H1 (cell line): Measurements from ENCODE around the gene MSANTD2. TPM values are rescaled to one million over a fixed set of nuclear protein-coding genes. Genes with fewer than 3 reads are reported as not detected.

ENCODE experiments used
- CTCF ChIA-PET: fragments of 300-600 bp; sonication (Branson Sonifier 250); formaldehyde crosslinking; loops from one replicate; lab custom pipeline; 2021; ENCODE audit not compliant: partially characterized antibody; lab: Charles Lee
- POLR2A ChIA-PET: fragments of 300-600 bp; sonication (Branson Sonifier 250); formaldehyde crosslinking; loops from one replicate; lab custom pipeline; 2021; ENCODE audit warnings: inconsistent platforms; ENCODE audit not compliant: partially characterized antibody; lab: Charles Lee
- DNase-seq, 2 experiments: peaks; one replicate each; pipeline versions ENCODE4 v3.0.0 to v3.0.0-alpha.2; 2010 to 2022; ENCODE audit warnings: low spot score in 2 of 2, low read depth in 1 of 2, mixed read lengths in 1 of 2
- FAIRE-seq: peaks from 2 replicates; lab custom pipeline; 2011; peaks lifted over from hg19 to GRCh38; lab: Jason Lieb, UNC
- H2AFZ ChIP-seq: 2 replicates; pipeline ENCODE4 v1.8.1; 2012; ENCODE audit warnings: low read length, inconsistent platforms
- H2AK5ac ChIP-seq: 2 replicates; pipeline ENCODE4 v1.6.1; 2013; ENCODE audit warnings: low read depth, low read length
- H2BK120ac ChIP-seq: replicated peaks from 2 replicates; pipeline ENCODE3; 2013; ENCODE audit warnings: low read depth, low read length, inconsistent platforms
- H2BK12ac ChIP-seq: 2 replicates; pipeline ENCODE4 v1.6.1; 2013; ENCODE audit warnings: low read depth, low read length
- H2BK15ac ChIP-seq: 2 replicates; pipeline ENCODE4 v1.6.1; 2013; ENCODE audit warnings: low read length
- H2BK20ac ChIP-seq: 2 replicates; pipeline ENCODE4 v1.6.1; 2013; ENCODE audit warnings: low read length
- H2BK5ac ChIP-seq: 2 replicates; pipeline ENCODE4 v1.6.1; 2013; ENCODE audit warnings: low read depth, low read length
- H3K14ac ChIP-seq: 2 replicates; pipeline ENCODE4 v1.6.1; 2013; ENCODE audit warnings: inconsistent platforms; ENCODE audit not compliant: insufficient read length
- H3K18ac ChIP-seq: 2 replicates; pipeline ENCODE4 v1.6.1; 2013; ENCODE audit warnings: low read length; ENCODE audit errors: extremely low read depth
- H3K23ac ChIP-seq: 2 replicates; pipeline ENCODE4 v1.6.1; 2013; ENCODE audit warnings: inconsistent platforms; ENCODE audit not compliant: insufficient read length
- H3K23me2 ChIP-seq: 2 replicates; pipeline ENCODE4 v1.6.1; 2013; ENCODE audit warnings: low read depth, low read length
- H3K27ac ChIP-seq: 2 replicates; pipeline ENCODE4 v1.6.1; 2011; ENCODE audit warnings: low read depth, low read length, inconsistent platforms
- H3K27me3 ChIP-seq, 4 experiments: replicated peaks in 1 of 4; 1 replicate in 1 of 4; 2 replicates in 3 of 4; pipeline versions ENCODE4 v1.6.1 to v1.8.1; 2011 to 2013; ENCODE audit warnings: low read length in 3 of 4, mild to moderate bottlenecking in 3 of 4, inconsistent platforms in 2 of 4, mixed read lengths in 2 of 4, moderate library complexity in 1 of 4; ENCODE audit not compliant: control insufficient read depth in 3 of 4, insufficient read depth in 3 of 4; ENCODE audit errors: extremely low read depth in 1 of 4
- H3K36me3 ChIP-seq, 4 experiments: 2 replicates each; pipeline versions ENCODE4 v1.6.1 to v1.8.1; 2011 to 2013; ENCODE audit warnings: mild to moderate bottlenecking in 4 of 4, low read length in 3 of 4, moderate library complexity in 2 of 4, control low read depth in 1 of 4, inconsistent platforms in 1 of 4; ENCODE audit not compliant: insufficient read depth in 4 of 4, control insufficient read depth in 2 of 4
- H3K4ac ChIP-seq: replicated peaks from 2 replicates; pipeline ENCODE3; 2013; ENCODE audit warnings: low read length, low read depth, mixed read lengths, inconsistent platforms; ENCODE audit not compliant: insufficient read length
- H3K4me1 ChIP-seq, 4 experiments: replicated peaks in 1 of 4; 1 replicate in 1 of 4; 2 replicates in 3 of 4; pipeline versions ENCODE4 v1.6.1 to v1.8.1; 2011 to 2013; ENCODE audit warnings: low read length in 3 of 4, inconsistent platforms in 2 of 4, mixed read lengths in 1 of 4; ENCODE audit not compliant: insufficient read depth in 4 of 4, control insufficient read depth in 3 of 4
- H3K4me2 ChIP-seq, 2 experiments: 2 replicates each; pipeline versions ENCODE4 v1.6.1 to v1.8.1; 2011 to 2013; ENCODE audit warnings: low read depth in 2 of 2, low read length in 2 of 2, control low read depth in 1 of 2, inconsistent platforms in 1 of 2, mild to moderate bottlenecking in 1 of 2; ENCODE audit not compliant: insufficient read depth in 1 of 2
- H3K4me3 ChIP-seq, 4 experiments: fragments of 200-600, 300-600 bp in 1 of 4; sonication (generic), shearing (Covaris generic), sonication (Bioruptor Twin) in 1 of 4; 2 replicates each; pipeline versions ENCODE4 v1.5.1 to v1.8.1; 2011 to 2016; ENCODE audit warnings: low read length in 4 of 4, low read depth in 3 of 4, control low read depth in 2 of 4, inconsistent platforms in 2 of 4, mild to moderate bottlenecking in 2 of 4, mixed read lengths in 1 of 4, moderate library complexity in 1 of 4; ENCODE audit not compliant: insufficient read depth in 2 of 4; ENCODE audit errors: extremely low read depth in 1 of 4
- H3K56ac ChIP-seq: replicated peaks from 2 replicates; pipeline ENCODE3; 2013; ENCODE audit warnings: low read depth, mild to moderate bottlenecking, mixed read lengths, low read length, inconsistent platforms; ENCODE audit not compliant: insufficient read length
- H3K79me1 ChIP-seq: 2 replicates; pipeline ENCODE4 v1.6.1; 2013; ENCODE audit warnings: low read depth, low read length, control low read depth
- H3K79me2 ChIP-seq, 2 experiments: 2 replicates each; pipeline versions ENCODE4 v1.6.1 to v1.8.1; 2012 to 2013; ENCODE audit warnings: low read length in 2 of 2, mild to moderate bottlenecking in 2 of 2, inconsistent platforms in 1 of 2; ENCODE audit not compliant: insufficient read depth in 2 of 2, control insufficient read depth in 1 of 2
- H3K9ac ChIP-seq, 4 experiments: replicated peaks in 1 of 4; 1 replicate in 1 of 4; 2 replicates in 3 of 4; pipeline versions ENCODE4 v1.6.1 to v1.8.1; 2011 to 2013; ENCODE audit warnings: low read depth in 3 of 4, low read length in 3 of 4, control low read depth in 2 of 4, mild to moderate bottlenecking in 2 of 4, moderate library complexity in 2 of 4, inconsistent platforms in 1 of 4; ENCODE audit errors: extremely low read depth in 1 of 4
- H3K9me3 ChIP-seq, 2 experiments: 2 replicates each; pipeline versions ENCODE4 v1.6.1 to v1.8.1; 2012 to 2013; ENCODE audit warnings: mild to moderate bottlenecking in 2 of 2, moderate library complexity in 2 of 2, control low read depth in 1 of 2, inconsistent platforms in 1 of 2, low read depth in 1 of 2, low read length in 1 of 2, mixed read lengths in 1 of 2; ENCODE audit not compliant: insufficient read depth in 2 of 2
- H4K20me1 ChIP-seq, 2 experiments: replicated peaks in 1 of 2; 2 replicates each; pipeline versions ENCODE3 to v1.8.1; 2011 to 2013; ENCODE audit warnings: inconsistent platforms in 2 of 2, low read length in 2 of 2, mild to moderate bottlenecking in 1 of 2; ENCODE audit not compliant: insufficient read depth in 2 of 2, control insufficient read depth in 1 of 2
- H4K5ac ChIP-seq: 2 replicates; pipeline ENCODE4 v1.6.1; 2013; ENCODE audit warnings: low read length, low read depth, mixed read lengths, inconsistent platforms; ENCODE audit not compliant: insufficient read length
- H4K8ac ChIP-seq: 2 replicates; pipeline ENCODE4 v1.8.0; 2013; ENCODE audit warnings: mild to moderate bottlenecking, moderate library complexity, low read length, inconsistent platforms; ENCODE audit not compliant: insufficient read depth; ENCODE audit errors: extremely low read depth
- H4K91ac ChIP-seq: replicated peaks from 2 replicates; pipeline ENCODE3; 2013; ENCODE audit warnings: low read length, mixed read lengths, inconsistent platforms; ENCODE audit not compliant: insufficient read length
- EP300 ChIP-seq, 2 experiments: IDR thresholded peaks; 1 replicate in 1 of 2; 2 replicates in 1 of 2; pipeline ENCODE4 v1.6.1; 2011 to 2012; ENCODE audit warnings: low read depth in 2 of 2, low read length in 2 of 2, mild to moderate bottlenecking in 2 of 2, borderline replicate concordance in 1 of 2, inconsistent platforms in 1 of 2, moderate library complexity in 1 of 2
- EZH2 ChIP-seq: fragments of 200-600 bp; sonication (generic); IDR thresholded peaks from 2 replicates; pipeline ENCODE4 v1.7.1; 2012; ENCODE audit warnings: low read depth, mild to moderate bottlenecking, moderate library complexity, low read length, inconsistent platforms; ENCODE audit not compliant: severe bottlenecking
- FOSL1 ChIP-seq: IDR thresholded peaks from 2 replicates; pipeline ENCODE4 v1.6.1; 2011; ENCODE audit warnings: mild to moderate bottlenecking, low read depth, low read length, moderate library complexity; ENCODE audit not compliant: insufficient read depth
- GTF2F1 ChIP-seq: IDR thresholded peaks from 2 replicates; pipeline ENCODE4 v1.6.1; 2012; ENCODE audit warnings: low read depth, low read length, improper control_type of control experiment, borderline replicate concordance
- KDM4A ChIP-seq: IDR thresholded peaks from one replicate; pipeline ENCODE4 v1.7.1; 2012; ENCODE audit warnings: low read depth, mild to moderate bottlenecking, moderate library complexity, low read length, inconsistent platforms; ENCODE audit not compliant: severe bottlenecking
- MAX ChIP-seq: IDR thresholded peaks from 2 replicates; pipeline ENCODE4 v1.6.1; 2012; ENCODE audit warnings: inconsistent platforms
- POLR2AphosphoS5 ChIP-seq: IDR thresholded peaks from 2 replicates; pipeline ENCODE4 v1.6.1; 2011; ENCODE audit warnings: low read depth, low read length
- POU5F1 ChIP-seq: IDR thresholded peaks from 2 replicates; pipeline ENCODE4 v1.6.1; 2011; ENCODE audit warnings: low read depth, mild to moderate bottlenecking, low read length, moderate library complexity
- SAP30 ChIP-seq: fragments of 300-600 bp; sonication (generic); IDR thresholded peaks from 2 replicates; pipeline ENCODE4 v1.7.1; 2012; ENCODE audit warnings: low read length, moderate library complexity, mild to moderate bottlenecking, inconsistent platforms; ENCODE audit not compliant: insufficient read depth, insufficient replicate concordance
- SIRT6 ChIP-seq: IDR thresholded peaks from one replicate; pipeline ENCODE4 v1.7.1; 2012; ENCODE audit warnings: low read length, inconsistent platforms
- SUZ12 ChIP-seq: fragments of 200-600 bp; sonication (generic); IDR thresholded peaks from 2 replicates; pipeline ENCODE4 v1.6.1; 2012; ENCODE audit warnings: mild to moderate bottlenecking, inconsistent platforms, low read length, moderate library complexity, mixed read lengths
- TCF12 ChIP-seq: IDR thresholded peaks from 2 replicates; pipeline ENCODE4 v1.6.1; 2011; ENCODE audit warnings: low read depth, mild to moderate bottlenecking, low read length
- WGBS, 2 experiments: shearing (Covaris generic) in 1 of 2; methylation state at CpG; one replicate each; pipeline versions ENCODE4 v1.1.6 to v1.1.7; 2013 to 2015; ENCODE audit warnings: low lambda C conversion rate in 2 of 2, mixed read lengths in 2 of 2, inconsistent platforms in 1 of 2, low coverage in 1 of 2, missing lambda C conversion rate in 1 of 2; ENCODE audit not compliant: insufficient replicate concordance in 2 of 2, insufficient coverage in 1 of 2, insufficient read length in 1 of 2; ENCODE audit errors: extremely low coverage in 1 of 2, missing lambda C conversion rate in 1 of 2; 5-methylcytosine and 5-hydroxymethylcytosine counted together
- polyA plus RNA-seq, 7 experiments: library from polyadenylated mRNA; depleted of rRNA in 3 of 7; stranded (reverse) in 5 of 7; unstranded in 2 of 7; fragments of >200 nt in 5 of 7; fragments of 200-250 nt in 2 of 7; gene quantifications; 1 replicate in 5 of 7; 2 replicates in 1 of 7; 4 replicates in 1 of 7; pipeline versions ENCODE4 v1.2.1 to v1.2.3, GENCODE V29; 2011 to 2013; ENCODE audit warnings: missing spikeins in 2 of 7, mixed read lengths in 2 of 7
- total RNA-seq: library from RNA; stranded (reverse); fragmentation: NEBNext Ultra II Directional; extraction: Animal tissue kit (Norgen Biotek cat#: 25700); gene quantifications from 2 replicates; pipeline ENCODE4 v1.2.1, GENCODE V29; 2021

MSANTD2 gene
- total and polyA plus RNA-seq, 2 of the 8 experiments (the other 6 are each of a cell fraction or from before 2014, with no cell fraction given), result 8.2 to 15.9 TPM

DNA sequence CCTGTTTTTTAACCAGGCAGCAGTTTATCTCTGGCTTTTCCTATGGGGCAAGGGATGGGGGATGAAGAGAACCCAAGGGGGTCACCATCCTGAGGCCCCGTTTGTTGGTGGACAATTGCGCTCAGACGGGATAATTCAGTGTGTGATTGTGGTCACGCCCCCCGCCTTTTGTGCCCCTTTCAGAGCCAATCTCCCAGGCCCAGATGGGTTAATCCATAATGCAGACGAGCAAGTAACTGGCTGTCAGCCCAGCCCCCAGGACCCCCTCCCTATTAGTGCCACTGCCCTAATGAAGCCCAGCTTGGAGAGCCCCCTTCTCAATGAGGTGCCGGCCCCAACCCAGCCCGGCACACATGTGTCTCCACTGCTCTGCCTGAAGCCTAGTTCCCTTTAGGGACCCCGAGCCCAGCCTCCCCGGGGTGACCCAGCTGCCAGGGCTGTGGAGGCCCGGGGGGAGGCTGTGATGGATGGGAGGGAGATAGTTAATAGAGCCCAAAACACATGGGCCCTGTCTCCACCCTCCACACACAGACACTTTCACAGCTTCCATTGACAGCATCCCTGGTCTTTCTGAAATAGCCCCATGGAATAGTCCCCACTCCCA lies 46.0 kb upstream of the MSANTD2 start:
- H3K9ac ChIP-seq, result no peak overlapping the region
- H4K8ac ChIP-seq, result no peak overlapping the region
- H3K4me1 ChIP-seq, result peaks cover 3 to 19% (median 4%) of the 10 kb centered on the region in 4 experiments; a peak in 5 of 7 replicates
- no peak overlapping the region for H4K91ac ChIP-seq
- POLR2A ChIA-PET, result interaction anchor here (1.5 kb wide), 1 partner anchor 20 kb away, joined by 6 read pairs; the partner anchor contains the start of gene ROBO3
- no peak overlapping the region for H2AK5ac ChIP-seq
- no peaks in the 10 kb centered on the region; a peak in 1 of 8 replicates for H3K36me3 ChIP-seq
- no peak overlapping the region for H2BK120ac ChIP-seq
- H3K4me3 ChIP-seq, result no peak overlapping the region
- H3K18ac ChIP-seq, result no peak overlapping the region
- H3K4ac ChIP-seq, result no peak overlapping the region
- H2AFZ ChIP-seq, result no peak overlapping the region
- peaks cover 77 to 98% (median 93%) of the 10 kb centered on the region in 4 experiments for H3K27me3 ChIP-seq
- H2BK20ac ChIP-seq, result no peak overlapping the region
- no peaks in the 10 kb centered on the region; the same call in 1 of the 2 replicates for H3K23me2 ChIP-seq
- no peak overlapping the region for H3K27ac ChIP-seq
- H3K4me2 ChIP-seq, result no peak overlapping the region
- DNase-seq (no peak), FAIRE-seq (no peak)
- no peaks in the 10 kb centered on the region for H3K79me1 ChIP-seq
- H3K79me2 ChIP-seq, result no peaks in the 10 kb centered on the region
- 45% methylated on average over 11 of the region's 11 CpGs; no CpG with 5 or more reads in 1 of the 2 experiments for WGBS, 2 experiments
- H3K9me3 ChIP-seq, result no peaks in the 10 kb centered on the region
- CTCF ChIA-PET, result interaction anchor here (0.6 to 2.6 kb wide), 6 partner anchors 8 to 48 kb away, joined by 3 to 22 read pairs (median 4); partner anchors contain the start of gene ROBO3
- H2BK12ac ChIP-seq, result no peak overlapping the region
- H2BK15ac ChIP-seq, result no peak overlapping the region
- H4K20me1 ChIP-seq, result peaks cover 14 to 21% of the 10 kb centered on the region in 2 experiments
- H3K23ac ChIP-seq, result no peak overlapping the region
- H3K56ac ChIP-seq, result no peak overlapping the region
- no peak overlapping the region for H4K5ac ChIP-seq
- no peak overlapping the region for H2BK5ac ChIP-seq
- H3K14ac ChIP-seq, result no peak overlapping the region
- TF ChIP-seq POLR2AphosphoS5 (no peak), TCF12 (no peak), SIRT6 (no peak), SAP30 (no peak), SUZ12 (peak; percentile 25; the same call in 1 of the 2 replicates), EZH2 (peak; percentile 38), POU5F1 (no peak), FOSL1 (no peak), EP300 (IDR thresholded peaks at IDR 0.05; ENCODE audit: borderline replicate concordance in 1 of 2, low read depth in 2 of 2, low read length in 2 of 2) (no peak), MAX (no peak), GTF2F1 (no peak), KDM4A (no peak)
